GM19099 (cell line): ENCODE measurements around the gene CCDC148.

Source experiments
- POLR2A ChIP-seq: IDR thresholded peaks from 3 replicates; pipeline ENCODE4 v1.6.1; 2011; ENCODE audit warnings: low read depth; ENCODE audit not compliant: insufficient read length; ENCODE audit errors: extremely low read depth

CCDC148 gene

GRCh38 chr2:158402665-158403064, 53.9 kb downstream of the CCDC148 start:
- TF ChIP-seq POLR2A: no peak

- no peak for TF ChIP-seq POLR2A
Observed at GRCh38 chr2:158395166-158395565, 61.4 kb downstream of the CCDC148 start.

- TF ChIP-seq POLR2A: no peak
Observed at GRCh38 chr2:158394453-158394852, 62.1 kb downstream of the CCDC148 start.

GRCh38 chr2:158393886-158394285, 62.7 kb downstream of the CCDC148 start:
- no peak for TF ChIP-seq POLR2A

- no peak for TF ChIP-seq POLR2A
Observed at GRCh38 chr2:158392687-158393086, 63.9 kb downstream of the CCDC148 start.

- TF ChIP-seq POLR2A: no peak
Observed at GRCh38 chr2:158391876-158392275, 64.7 kb downstream of the CCDC148 start.

GRCh38 chr2:158391361-158391760, 65.2 kb downstream of the CCDC148 start:
- TF ChIP-seq POLR2A: no peak

- TF ChIP-seq POLR2A: no peak
Observed at GRCh38 chr2:158388159-158388558, 68.4 kb downstream of the CCDC148 start.

DNA sequence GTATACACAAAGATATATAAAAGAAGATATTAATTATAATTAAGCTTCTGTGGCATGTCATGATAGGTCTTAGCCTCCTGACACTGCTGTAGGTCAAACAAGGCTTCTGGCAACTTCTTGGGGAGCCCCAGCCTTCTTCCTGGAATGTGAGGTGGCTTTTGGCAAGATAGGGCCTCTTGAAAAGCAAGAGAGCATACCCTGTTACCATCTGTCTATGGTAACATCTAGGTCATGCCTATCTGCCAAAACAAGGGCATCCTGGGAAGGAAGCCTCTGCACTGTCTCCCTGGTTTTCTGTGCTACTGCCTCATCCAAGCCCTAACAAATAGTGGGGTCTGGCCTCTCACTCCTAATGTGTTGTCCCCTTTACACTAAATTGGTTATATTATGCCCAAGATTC, 70.9 kb downstream of the CCDC148 start:
- no peak for TF ChIP-seq POLR2A

GRCh38 chr2:158381978-158382377, 74.6 kb downstream of the CCDC148 start:
- TF ChIP-seq POLR2A: no peak

GRCh38 chr2:158381205-158381604, 75.3 kb downstream of the CCDC148 start:
- no peak for TF ChIP-seq POLR2A

GRCh38 chr2:158380746-158381145, 75.8 kb downstream of the CCDC148 start:
- no peak for TF ChIP-seq POLR2A

DNA sequence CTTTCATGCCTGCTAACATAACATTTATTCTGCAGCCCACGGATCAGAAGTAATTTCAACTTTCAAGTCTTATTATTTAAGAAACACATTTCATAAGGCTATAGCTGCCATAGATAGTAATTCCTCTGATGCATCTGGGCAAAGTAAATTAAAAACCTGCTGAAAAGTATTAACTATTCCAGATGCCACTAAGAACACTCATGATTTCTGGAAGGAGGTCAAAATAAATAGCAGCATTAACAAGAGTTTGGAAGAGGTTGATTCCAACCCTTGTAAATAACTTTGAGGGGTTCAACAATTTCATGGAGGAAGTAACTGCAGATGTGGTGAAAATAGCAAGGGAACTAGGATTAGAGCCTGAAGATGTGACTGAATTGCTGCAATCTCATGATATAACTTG, 77.6 kb downstream of the CCDC148 start:
- no peak for TF ChIP-seq POLR2A

DNA sequence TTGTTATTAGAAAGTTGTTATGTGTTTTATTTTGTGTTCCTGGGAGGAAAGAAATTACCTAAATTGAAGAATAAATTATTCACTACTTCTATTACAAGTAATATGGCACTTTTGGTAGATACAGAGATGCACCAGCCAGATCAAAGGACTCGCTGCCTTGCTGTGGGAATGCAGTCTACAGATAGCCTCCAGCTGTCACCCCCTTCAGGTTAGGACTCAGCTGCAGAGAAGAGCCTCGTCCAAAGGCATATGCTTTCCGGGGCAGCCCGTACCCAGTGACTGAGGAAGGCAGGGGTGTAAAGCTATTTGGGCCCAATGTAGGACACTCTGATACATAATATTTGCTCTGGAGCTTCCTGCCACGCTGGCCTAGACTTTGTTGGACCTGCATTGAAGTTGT, 90.2 kb downstream of the CCDC148 start:
- no peak for TF ChIP-seq POLR2A

GRCh38 chr2:158359846-158360245, 96.7 kb downstream of the CCDC148 start:
- no peak for TF ChIP-seq POLR2A

GRCh38 chr2:158357699-158358098, 98.9 kb downstream of the CCDC148 start:
- TF ChIP-seq POLR2A: no peak

GRCh38 chr2:158357122-158357521, 99.4 kb downstream of the CCDC148 start:
- no peak for TF ChIP-seq POLR2A
